ENCODE results near the gene SPNS2.

DNA sequence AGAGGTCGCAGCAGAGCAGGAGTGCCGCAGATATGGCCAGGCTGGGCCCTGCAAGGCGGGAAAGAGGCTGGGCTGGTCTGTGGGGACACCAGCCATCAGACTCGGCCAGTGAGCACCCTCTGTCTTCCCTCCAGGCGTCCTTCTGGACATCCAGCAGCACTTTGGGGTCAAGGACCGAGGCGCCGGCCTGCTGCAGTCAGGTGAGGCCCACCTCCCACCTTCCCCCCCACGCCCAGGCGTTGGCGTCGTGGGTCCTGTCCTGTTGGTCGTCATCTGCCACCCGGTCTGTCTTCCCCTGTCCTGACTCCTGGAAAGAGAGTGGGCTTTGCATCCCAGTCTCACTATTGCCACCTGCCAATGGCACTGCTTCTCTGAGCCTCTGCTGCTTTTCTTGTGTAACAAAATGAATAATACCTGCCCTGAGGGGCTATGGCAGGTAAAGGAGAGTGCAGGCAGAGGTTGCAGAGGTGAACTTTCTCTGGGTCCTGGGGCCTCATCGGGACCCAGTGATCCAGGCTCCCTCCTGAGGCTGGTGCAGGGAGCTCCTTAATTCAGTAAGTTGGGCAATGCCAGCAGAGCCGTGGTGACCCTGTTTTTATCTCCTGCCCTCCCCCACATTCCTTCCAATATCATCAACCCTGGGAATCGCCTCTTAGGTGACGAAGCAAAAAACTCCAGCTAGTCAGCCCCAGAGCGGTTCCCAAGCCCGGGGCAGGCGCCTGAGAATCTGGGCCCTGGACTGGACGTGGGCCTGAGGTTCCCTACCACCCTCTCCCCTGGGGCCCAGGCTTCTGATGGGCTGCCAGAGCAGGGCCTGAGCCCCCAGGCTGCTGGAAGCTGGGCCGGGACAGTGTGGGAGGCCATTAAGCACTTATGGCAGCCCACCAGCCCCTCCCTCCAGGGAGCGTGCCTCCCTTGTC, 14.7 kb downstream of the SPNS2 start:
- TF ChIP-seq, protein P1, sequence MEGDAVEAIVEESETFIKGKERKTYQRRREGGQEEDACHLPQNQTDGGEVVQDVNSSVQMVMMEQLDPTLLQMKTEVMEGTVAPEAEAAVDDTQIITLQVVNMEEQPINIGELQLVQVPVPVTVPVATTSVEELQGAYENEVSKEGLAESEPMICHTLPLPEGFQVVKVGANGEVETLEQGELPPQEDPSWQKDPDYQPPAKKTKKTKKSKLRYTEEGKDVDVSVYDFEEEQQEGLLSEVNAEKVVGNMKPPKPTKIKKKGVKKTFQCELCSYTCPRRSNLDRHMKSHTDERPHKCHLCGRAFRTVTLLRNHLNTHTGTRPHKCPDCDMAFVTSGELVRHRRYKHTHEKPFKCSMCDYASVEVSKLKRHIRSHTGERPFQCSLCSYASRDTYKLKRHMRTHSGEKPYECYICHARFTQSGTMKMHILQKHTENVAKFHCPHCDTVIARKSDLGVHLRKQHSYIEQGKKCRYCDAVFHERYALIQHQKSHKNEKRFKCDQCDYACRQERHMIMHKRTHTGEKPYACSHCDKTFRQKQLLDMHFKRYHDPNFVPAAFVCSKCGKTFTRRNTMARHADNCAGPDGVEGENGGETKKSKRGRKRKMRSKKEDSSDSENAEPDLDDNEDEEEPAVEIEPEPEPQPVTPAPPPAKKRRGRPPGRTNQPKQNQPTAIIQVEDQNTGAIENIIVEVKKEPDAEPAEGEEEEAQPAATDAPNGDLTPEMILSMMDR (IDR thresholded peaks at IDR 0.05): no peak
- no peak for TF ChIP-seq ZFX (IDR thresholded peaks at IDR 0.05; ENCODE audit: borderline replicate concordance)

All from 22Rv1 (cell line).